ENCODE results near the gene TAF1D.

DNA sequence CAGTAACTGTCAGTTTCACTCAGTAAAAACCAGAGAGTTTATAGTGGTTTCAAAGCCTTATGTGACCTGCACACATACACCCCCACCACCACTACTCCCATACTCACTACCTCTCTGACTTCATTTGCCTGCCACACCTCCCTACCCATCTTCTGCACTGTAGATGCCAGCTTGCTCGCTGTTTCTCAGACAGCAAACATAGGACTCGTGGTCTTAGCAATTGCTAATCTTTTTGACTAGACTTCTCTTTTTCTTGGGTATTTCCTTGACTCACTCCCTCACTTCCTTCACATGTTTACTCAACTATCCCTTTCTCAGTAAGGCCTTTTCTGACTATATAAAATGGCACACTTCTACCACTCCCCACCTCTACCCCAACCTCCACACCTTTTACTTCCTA lies 52.1 kb downstream of the TAF1D start:
- no peak for TF ChIP-seq SUZ12 (IDR thresholded peaks at IDR 0.05)
- TF ChIP-seq, protein P1, sequence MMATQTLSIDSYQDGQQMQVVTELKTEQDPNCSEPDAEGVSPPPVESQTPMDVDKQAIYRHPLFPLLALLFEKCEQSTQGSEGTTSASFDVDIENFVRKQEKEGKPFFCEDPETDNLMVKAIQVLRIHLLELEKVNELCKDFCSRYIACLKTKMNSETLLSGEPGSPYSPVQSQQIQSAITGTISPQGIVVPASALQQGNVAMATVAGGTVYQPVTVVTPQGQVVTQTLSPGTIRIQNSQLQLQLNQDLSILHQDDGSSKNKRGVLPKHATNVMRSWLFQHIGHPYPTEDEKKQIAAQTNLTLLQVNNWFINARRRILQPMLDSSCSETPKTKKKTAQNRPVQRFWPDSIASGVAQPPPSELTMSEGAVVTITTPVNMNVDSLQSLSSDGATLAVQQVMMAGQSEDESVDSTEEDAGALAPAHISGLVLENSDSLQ (IDR thresholded peaks at IDR 0.05), result no peak
- TF ChIP-seq SP1 (IDR thresholded peaks at IDR 0.05), result no peak
- no peak for TF ChIP-seq NFRKB (IDR thresholded peaks at IDR 0.05)
- no peak for TF ChIP-seq FOXA1 (IDR thresholded peaks at IDR 0.05)
- TF ChIP-seq BHLHE40 (IDR thresholded peaks at IDR 0.05; ENCODE audit: borderline replicate concordance), result no peak
- TF ChIP-seq FOXM1 (IDR thresholded peaks at IDR 0.05; ENCODE audit: borderline replicate concordance), result no peak
- TF ChIP-seq CTBP1 (IDR thresholded peaks at IDR 0.05; ENCODE audit: borderline replicate concordance), result no peak
- no peak for TF ChIP-seq ZNF384 (IDR thresholded peaks at IDR 0.05)
- TF ChIP-seq ARNT (IDR thresholded peaks at IDR 0.05), result no peak
- no peak for TF ChIP-seq FOXK2 (IDR thresholded peaks at IDR 0.05)
- TF ChIP-seq ELF4 (IDR thresholded peaks at IDR 0.05), result no peak

All from HEK293T (cell line).